Measurements from ENCODE around the gene ELN.
A peak's percentile ranks its signal among the peaks of the same experiment; 100 is the strongest.

Gene ELN

DNA sequence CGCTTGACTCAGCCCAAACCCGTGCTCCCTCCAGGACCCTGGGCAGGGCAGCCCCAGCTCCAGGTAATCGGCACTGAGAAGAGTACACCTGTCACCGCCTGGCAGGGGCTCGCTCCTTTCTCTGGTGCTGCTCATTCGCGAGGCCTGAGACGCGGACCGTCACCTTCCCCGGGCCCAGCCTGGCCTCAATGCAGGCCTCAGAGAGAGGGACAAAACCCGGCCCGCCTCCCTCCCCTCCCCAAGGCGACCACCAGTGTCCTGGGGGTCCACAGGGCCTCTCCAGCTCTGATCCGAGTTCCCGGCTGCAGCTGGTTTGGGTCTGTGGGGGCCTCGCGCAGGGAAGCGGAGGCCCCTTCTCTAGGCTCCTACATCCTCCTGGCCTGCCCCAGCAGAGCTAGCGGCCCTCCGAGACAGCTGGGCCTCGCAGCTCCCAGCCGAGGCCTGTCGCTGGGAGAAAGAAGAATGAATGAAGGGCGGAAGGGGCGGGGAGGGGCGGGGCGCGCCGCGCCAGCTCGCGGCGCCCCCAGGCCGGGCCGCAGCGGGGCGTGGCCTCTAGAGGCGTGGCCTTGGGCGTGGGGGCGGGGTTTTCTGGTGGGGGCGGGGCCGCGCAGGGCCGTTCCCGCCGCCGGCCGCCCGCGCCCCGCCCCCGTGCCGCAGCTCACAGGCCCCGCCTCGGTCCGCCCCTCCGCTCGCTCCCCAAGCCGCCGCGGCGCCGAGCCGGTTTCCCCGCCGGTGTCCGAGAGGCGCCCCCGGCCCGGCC is 55.3 kb downstream of the ELN start, which contains the start of gene LIMK1:
Gene LIMK1, plus strand, starts transcription at position 688 of the 760 bp plus-strand sequence. CDS start 187 bp downstream, outside the sequence.
- peak; percentile 84 for DNase-seq (ENCODE audit: low read depth)

DNA sequence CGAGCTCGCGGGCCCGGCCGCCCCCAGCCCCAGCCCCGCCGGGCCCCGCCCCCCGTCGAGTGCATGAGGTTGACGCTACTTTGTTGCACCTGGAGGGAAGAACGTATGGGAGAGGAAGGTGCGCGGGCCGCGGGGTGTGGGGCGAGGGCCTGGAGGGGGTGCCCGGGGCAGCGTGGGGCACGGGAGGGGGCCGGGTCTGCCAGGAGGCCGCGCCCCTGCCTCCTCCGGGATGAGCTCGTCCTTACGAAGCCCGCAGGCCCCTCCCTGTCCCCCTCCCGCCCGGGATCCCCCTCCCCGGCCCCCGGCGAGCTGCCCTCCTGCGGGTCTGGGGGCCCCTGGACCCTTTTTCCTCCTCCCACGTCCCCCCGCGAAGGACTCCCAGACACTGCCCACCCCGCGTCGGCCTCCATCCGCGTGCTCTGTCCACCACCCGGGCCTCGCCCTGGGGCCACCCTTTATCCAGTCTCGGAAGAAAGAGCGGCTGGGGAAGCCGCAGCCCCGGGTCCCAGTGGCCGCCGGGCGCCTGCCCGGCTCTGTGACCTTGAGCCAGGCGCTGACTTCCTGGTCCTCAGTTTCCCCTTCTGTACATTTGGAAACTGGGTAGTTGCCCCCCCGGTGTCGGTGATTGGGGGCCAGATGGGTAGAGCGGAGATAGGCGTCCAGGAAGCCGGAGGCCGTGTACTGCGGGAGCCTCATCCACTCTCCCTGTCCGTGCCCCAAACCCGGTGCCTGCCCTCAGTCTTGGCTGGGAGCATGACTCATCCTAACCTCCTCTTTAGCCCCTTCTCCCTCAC is 56.2 kb downstream of the ELN start:
- TF ChIP-seq, protein P1, sequence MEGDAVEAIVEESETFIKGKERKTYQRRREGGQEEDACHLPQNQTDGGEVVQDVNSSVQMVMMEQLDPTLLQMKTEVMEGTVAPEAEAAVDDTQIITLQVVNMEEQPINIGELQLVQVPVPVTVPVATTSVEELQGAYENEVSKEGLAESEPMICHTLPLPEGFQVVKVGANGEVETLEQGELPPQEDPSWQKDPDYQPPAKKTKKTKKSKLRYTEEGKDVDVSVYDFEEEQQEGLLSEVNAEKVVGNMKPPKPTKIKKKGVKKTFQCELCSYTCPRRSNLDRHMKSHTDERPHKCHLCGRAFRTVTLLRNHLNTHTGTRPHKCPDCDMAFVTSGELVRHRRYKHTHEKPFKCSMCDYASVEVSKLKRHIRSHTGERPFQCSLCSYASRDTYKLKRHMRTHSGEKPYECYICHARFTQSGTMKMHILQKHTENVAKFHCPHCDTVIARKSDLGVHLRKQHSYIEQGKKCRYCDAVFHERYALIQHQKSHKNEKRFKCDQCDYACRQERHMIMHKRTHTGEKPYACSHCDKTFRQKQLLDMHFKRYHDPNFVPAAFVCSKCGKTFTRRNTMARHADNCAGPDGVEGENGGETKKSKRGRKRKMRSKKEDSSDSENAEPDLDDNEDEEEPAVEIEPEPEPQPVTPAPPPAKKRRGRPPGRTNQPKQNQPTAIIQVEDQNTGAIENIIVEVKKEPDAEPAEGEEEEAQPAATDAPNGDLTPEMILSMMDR (conservative IDR thresholded peaks at IDR 0.05; ENCODE audit: low read depth, low read length) = no peak
- peak; percentile 39 for DNase-seq (ENCODE audit: low read depth)
- peak overlapping the region; percentile 66 for H3K4me3 ChIP-seq (ENCODE audit: low read depth, low read length)

More for the DNA sequence above, 55.3 kb downstream of the ELN start, which contains the start of gene LIMK1:
- H3K4me3 ChIP-seq (ENCODE audit: low read depth, low read length) = peak within 1 kb of the TSS; percentile 66
- TF ChIP-seq, protein P1 (conservative IDR thresholded peaks at IDR 0.05; ENCODE audit: low read depth, low read length) = no peak

DNA sequence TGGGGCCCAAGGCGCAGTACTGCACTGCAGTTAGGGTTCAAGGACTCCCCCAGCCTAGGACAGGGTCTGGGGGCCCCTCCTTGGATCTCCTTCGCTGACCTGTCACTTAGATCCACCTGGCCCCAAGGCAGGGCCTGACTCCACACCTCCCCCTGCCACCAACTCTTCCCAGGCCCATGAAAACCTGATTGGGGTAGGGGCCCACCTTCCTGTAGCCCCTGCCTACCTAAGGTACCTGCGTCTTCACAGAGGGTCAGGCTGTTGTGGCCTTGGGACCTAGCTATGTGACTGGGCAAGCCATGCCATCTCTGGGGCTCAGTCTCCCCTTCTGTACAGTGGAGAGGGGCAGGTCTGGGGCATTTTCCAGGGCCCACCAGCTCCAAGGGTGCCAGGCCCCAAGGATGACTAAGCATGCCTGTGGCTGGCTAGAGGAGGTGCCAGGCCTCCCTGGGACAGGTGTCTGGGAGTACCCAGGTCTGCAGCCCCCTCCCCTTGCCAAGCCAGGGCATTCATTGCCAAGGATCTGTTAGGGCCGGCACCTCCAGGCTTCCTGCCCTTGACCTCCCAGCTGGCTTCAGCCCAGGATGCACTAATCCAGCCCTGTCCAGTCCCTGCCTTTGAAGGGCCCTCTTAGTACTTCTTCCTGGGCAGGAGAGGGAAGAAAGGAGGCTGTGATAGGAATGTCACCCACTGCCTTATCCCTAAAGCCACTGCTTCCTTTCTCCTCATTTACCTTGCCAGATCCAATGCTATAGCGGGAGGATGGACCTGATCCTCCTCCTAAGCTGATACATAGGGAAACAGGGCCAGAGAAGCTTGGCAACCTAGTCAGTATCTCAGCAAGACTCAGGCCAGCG is 57.0 kb downstream of the ELN start:
- H3K4me3 ChIP-seq (ENCODE audit: low read depth, low read length) = peak overlapping the region; percentile 66
- TF ChIP-seq, protein P1 (conservative IDR thresholded peaks at IDR 0.05; ENCODE audit: low read depth, low read length) = no peak
- DNase-seq (ENCODE audit: low read depth) = no peak

DNA sequence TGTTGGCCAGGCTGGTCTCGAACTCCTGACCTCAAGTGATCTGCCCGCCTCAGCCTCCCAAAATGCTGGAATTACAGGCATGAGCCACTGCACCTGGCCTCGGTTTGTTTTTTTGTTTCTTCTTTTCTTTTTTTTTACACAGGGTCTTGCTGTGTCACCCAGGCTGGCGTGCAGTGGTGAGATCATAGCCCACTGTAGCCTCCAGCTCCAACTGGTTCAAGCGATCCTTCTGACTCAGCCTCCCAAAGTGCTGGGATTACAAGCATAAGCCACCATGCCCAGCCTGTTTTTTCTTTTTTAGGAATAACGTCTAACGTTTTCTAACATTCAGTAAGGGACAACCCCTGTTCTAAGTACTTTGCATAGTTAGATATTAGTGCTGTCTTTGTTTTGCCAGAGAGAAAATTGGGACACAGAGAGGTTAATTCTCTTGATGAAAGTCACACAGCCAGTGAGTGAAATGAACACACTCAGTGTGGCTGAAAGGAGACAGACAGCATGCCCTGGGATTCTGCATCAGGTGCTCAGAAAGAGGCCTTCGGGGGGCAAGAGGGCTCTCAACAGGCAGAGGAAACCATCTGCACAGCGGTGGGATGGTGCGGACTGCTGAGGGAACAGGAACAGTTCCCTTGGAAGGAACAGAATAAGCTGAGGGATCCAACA is 59.9 kb downstream of the ELN start:
- no peak overlapping the region for H3K4me3 ChIP-seq (ENCODE audit: low read depth, low read length)
- DNase-seq (ENCODE audit: low read depth) = no peak
- TF ChIP-seq, protein P1 (conservative IDR thresholded peaks at IDR 0.05; ENCODE audit: low read depth, low read length) = no peak

DNA sequence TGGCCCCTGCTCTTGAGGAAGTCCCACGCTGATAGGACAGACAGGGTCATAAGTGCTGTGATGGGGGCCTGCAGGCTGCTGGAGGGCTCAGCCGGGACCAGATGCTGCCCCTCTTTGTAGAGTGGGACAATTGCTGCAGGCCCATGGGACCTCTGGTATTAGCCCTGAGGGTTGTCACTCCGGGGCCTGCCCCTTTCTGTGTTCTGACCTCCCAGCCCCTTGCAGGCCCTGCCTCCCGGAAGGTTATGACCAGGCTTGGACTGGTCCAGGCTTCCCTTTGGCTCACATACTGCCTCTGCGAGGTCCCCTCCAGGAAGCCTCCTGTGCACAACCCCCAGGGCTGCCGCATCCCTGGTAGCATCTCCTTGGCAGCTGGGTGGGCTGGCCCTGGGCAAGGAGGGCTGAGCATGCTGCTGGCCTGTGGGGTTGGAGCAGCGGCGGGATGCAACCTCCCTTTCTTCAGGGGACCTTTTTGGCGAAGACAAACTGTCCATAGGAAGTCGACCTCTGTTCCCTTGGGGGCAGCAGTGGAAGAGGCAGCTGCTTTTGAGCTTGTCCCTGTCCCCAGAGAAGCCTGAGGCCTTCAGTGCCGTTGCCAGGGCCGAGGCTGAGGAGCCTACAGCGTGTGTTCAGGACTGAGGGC is 64.5 kb downstream of the ELN start:
- H3K4me3 ChIP-seq (ENCODE audit: low read depth, low read length) = no peak overlapping the region
- no peak for DNase-seq (ENCODE audit: low read depth)

More for the DNA sequence above, 64.5 kb downstream of the ELN start:
- TF ChIP-seq, protein P1 (conservative IDR thresholded peaks at IDR 0.05; ENCODE audit: low read depth, low read length) = no peak
